Gastrocnemius medialis (tissue), 4 donors: ENCODE results near the gene ZNF683. TPM values are rescaled to one million over a fixed set of nuclear protein-coding genes. Genes with fewer than 3 reads are reported as not detected.

Experiments
- ATAC-seq, 2 donors: fragments of 150-250 bp; one replicate each; pipeline ENCODE4 v1.9.1; 2016
- DNase-seq, 2 donors: peaks; one replicate each; pipeline ENCODE4 v3.0.0-alpha.2; 2019
- H3K27ac ChIP-seq, 4 donors: fragments of 200-600 bp; sonication (generic); 1 replicate in 1 of 4; 2 replicates in 3 of 4; pipeline ENCODE4 v1.5.1; 2016 to 2018; ENCODE audit warnings: mild to moderate bottlenecking in 2 of 4, moderate library complexity in 1 of 4
- H3K27me3 ChIP-seq, 3 donors: fragments of 200-600 bp; sonication (generic) in 2 of 3; 1 replicate in 1 of 3; 2 replicates in 2 of 3; pipeline versions ENCODE4 v1.5.1 to v1.6.0; 2016 to 2019; ENCODE audit warnings: mild to moderate bottlenecking in 1 of 3, moderate library complexity in 1 of 3
- H3K36me3 ChIP-seq, 2 donors: fragments of 200-600 bp; sonication (generic) in 1 of 2; one replicate each; pipeline ENCODE4 v1.5.1; 2017 to 2018
- H3K4me1 ChIP-seq, 2 donors: fragments of 200-600 bp; sonication (generic) in 1 of 2; one replicate each; pipeline ENCODE4 v1.5.1; 2016 to 2017; ENCODE audit warnings: mild to moderate bottlenecking in 2 of 2
- H3K4me3 ChIP-seq, 4 donors: fragments of 200-600 bp; sonication (generic) in 3 of 4; 1 replicate in 1 of 4; 2 replicates in 3 of 4; pipeline ENCODE4 v1.5.1; 2016 to 2019; ENCODE audit warnings: mild to moderate bottlenecking in 2 of 4
- H3K9me3 ChIP-seq, 3 donors: fragments of 200-600 bp; sonication (generic) in 2 of 3; 1 replicate in 1 of 3; 2 replicates in 2 of 3; pipeline ENCODE4 v1.5.1; 2016 to 2019
- POLR2A ChIP-seq, 2 donors: fragments of 450-650 bp; IDR thresholded peaks; one replicate each; pipeline ENCODE4 v1.6.1; 2017; ENCODE audit warnings: antibody characterized with exemption in 2 of 2, mild to moderate bottlenecking in 2 of 2, moderate library complexity in 2 of 2
- in situ Hi-C, 4 donors: fragments of 200-750 bp; cut with MboI; loops; one replicate each; pipeline versions ENCODE4 v1.15.0 to v1.8.0; 2017; ENCODE audit warnings: low sequenced_read_pairs in 4 of 4
- intact Hi-C: fragments of 100-400 bp; cut with DNase I; formaldehyde crosslinking; loops from one replicate; pipeline ENCODE4 v1.15.1; 2023; ENCODE audit warnings: low total_unique reads
- total RNA-seq, 4 donors: library from RNA; depleted of rRNA; stranded (reverse); fragments of >200 nt; gene quantifications; one replicate each; pipeline versions ENCODE4 v1.1.0 to v1.2.3, GENCODE V29; 2016
- TF ChIP-seq, protein P1 (sequence below), 5 experiments: fragments of 450-650 bp in 3 of 5; fragments of 200-600 bp in 2 of 5; sonication (generic) in 2 of 5; IDR thresholded peaks in 4 of 5; conservative IDR thresholded peaks in 1 of 5; 1 replicate in 4 of 5; 2 replicates in 1 of 5; pipeline ENCODE4 v1.5.1; 2016 to 2019; ENCODE audit warnings: antibody characterized with exemption in 5 of 5, mild to moderate bottlenecking in 3 of 5, moderate library complexity in 3 of 5

Gene ZNF683
- total RNA-seq, 4 donors from 2014 or later = not detected

DNA sequence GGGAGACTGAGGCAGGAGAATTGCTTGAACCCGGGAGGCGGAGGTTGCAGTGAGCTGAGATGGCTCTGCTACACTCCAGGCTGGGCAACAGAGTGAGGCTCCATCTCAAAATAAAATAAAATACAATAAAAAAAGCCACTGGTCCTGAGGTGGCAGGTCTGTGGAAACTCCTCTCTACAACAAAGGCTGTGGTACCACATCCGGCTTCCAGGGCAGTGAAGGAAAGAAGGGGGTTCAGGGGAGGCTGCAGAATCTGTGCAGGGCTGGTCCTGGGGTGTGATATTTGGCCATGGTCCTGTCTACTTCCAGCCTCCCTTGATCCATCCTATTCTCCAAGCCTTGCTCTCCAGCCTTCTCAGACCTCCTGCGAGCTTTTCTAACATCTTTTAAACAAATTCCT, 731 bp upstream of the ZNF683 start:
- Histone ChIP-seq H3K27ac (no peak overlapping the region), H3K9me3 (no peaks in the 10 kb centered on the region), H3K27me3 (peaks cover 0 to 2% (median 0%) of the 10 kb centered on the region in 3 donors), H3K4me1 (no peaks in the 10 kb centered on the region), H3K36me3 (no peaks in the 10 kb centered on the region), H3K4me3 (no peak overlapping the region)
- in situ Hi-C loops (no loop called here), intact Hi-C loops (no loop called here)
- no peak for TF ChIP-seq POLR2A (IDR thresholded peaks at IDR 0.05)
- TF ChIP-seq, protein P1, sequence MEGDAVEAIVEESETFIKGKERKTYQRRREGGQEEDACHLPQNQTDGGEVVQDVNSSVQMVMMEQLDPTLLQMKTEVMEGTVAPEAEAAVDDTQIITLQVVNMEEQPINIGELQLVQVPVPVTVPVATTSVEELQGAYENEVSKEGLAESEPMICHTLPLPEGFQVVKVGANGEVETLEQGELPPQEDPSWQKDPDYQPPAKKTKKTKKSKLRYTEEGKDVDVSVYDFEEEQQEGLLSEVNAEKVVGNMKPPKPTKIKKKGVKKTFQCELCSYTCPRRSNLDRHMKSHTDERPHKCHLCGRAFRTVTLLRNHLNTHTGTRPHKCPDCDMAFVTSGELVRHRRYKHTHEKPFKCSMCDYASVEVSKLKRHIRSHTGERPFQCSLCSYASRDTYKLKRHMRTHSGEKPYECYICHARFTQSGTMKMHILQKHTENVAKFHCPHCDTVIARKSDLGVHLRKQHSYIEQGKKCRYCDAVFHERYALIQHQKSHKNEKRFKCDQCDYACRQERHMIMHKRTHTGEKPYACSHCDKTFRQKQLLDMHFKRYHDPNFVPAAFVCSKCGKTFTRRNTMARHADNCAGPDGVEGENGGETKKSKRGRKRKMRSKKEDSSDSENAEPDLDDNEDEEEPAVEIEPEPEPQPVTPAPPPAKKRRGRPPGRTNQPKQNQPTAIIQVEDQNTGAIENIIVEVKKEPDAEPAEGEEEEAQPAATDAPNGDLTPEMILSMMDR (IDR thresholded peaks at IDR 0.05 in 4 of 5, conservative IDR thresholded peaks at IDR 0.05 in 1 of 5) = no peak
- DNase-seq (no peak), ATAC-seq (no peak)

DNA sequence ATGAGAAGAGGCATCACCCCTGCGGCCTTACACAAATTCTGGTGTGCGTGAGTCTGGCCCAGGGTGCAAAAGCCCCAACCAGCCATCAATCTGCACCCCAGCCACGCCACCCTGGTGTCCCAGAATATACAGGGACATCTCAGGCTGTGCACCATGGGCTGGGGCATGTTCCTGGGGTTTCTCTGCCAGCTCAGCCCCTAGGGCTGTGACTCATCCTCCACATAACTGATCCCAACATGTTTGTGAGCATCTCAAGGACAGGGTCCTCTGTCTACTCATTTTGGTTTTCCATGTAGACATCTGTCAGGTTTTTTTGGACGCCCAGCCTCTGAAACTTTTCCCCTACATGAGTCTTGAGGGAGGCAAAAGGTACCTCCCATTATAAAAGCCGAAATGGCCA, 511 bp downstream of the ZNF683 start:
- in situ Hi-C loops (no loop called here), intact Hi-C loops (no loop called here)
- no peaks in the 10 kb centered on the region for H3K4me1 ChIP-seq
- H3K9me3 ChIP-seq = no peaks in the 10 kb centered on the region
- H3K36me3 ChIP-seq = no peaks in the 10 kb centered on the region
- H3K4me3 ChIP-seq = no peak overlapping the region
- H3K27ac ChIP-seq = no peak overlapping the region
- no peak for TF ChIP-seq POLR2A (IDR thresholded peaks at IDR 0.05)
- TF ChIP-seq, protein P1 (IDR thresholded peaks at IDR 0.05 in 4 of 5, conservative IDR thresholded peaks at IDR 0.05 in 1 of 5) = no peak
- peaks cover 0 to 2% (median 0%) of the 10 kb centered on the region in 3 donors for H3K27me3 ChIP-seq
- DNase-seq (no peak), ATAC-seq (no peak)

DNA sequence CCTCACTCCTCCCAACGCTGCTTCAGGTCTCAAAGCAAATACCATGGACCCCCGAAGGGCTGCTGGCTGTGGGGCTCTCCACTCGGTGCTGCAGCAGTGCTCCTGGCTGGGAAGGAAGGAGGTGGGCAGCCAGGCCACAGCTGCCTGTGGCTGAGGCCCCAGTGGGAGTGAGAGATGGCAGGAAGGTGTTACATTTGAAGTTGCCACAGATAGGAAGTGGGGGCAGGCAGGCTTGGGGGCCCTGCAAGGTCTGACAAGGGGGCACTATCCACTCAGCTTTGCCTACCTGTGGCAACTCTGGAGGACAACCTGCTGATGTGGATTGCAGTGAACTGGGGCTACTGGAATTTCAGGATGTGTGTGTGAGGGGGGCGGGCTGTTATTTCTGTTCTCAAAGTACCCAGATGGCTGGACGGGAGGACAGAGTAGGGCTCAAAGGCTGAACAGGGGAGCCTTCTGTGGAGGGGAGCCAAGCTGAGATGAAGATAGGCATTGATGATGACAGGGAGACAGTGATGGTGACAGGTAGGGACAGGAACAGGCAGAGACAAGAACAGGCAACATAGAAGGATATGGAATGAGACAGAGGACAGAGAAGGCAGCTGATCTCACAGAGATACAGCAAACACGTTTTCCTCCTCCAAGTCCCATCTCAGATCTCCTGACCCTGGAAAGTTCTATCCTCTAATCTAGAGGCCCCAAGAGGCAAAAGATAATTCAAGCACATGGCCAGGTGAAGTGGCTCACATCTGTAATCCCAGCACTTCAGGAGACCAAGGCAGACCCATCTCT, 1.8 kb downstream of the ZNF683 start:
- no peak for ATAC-seq
- in situ Hi-C loops (no loop called here), intact Hi-C loops (no loop called here)
- TF ChIP-seq, protein P1 (IDR thresholded peaks at IDR 0.05 in 4 of 5, conservative IDR thresholded peaks at IDR 0.05 in 1 of 5) = no peak
- no peak for TF ChIP-seq POLR2A (IDR thresholded peaks at IDR 0.05)
- DNase-seq = no peak
- no peaks in the 10 kb centered on the region for H3K36me3 ChIP-seq
- no peaks in the 10 kb centered on the region for H3K9me3 ChIP-seq
- H3K4me3 ChIP-seq = no peak overlapping the region
- no peaks in the 10 kb centered on the region for H3K4me1 ChIP-seq
- H3K27me3 ChIP-seq = no peaks in the 10 kb centered on the region
- H3K27ac ChIP-seq = no peak overlapping the region

DNA sequence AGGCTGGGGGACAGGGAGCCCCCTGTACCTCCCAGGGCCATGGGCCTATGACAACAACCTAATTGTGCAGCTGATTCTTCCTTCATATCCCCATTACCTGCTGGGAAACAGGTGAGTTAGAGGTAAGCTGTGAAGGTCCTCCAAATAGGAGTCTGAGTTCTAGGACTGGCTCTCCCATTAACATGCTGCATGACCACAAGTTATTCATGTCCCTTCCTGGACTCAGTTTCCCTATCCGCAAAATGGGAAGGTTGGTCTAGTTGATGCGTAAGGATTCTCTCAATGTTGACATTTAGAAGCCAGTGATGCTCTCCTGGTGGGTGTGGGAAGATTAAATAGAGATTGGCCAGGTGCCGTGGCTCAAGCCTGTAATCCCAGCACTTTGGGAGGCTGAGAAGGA, 4.1 kb downstream of the ZNF683 start:
- H3K27me3 ChIP-seq = peaks cover 0 to 9% (median 0%) of the 10 kb centered on the region in 3 donors
- DNase-seq = no peak
- H3K9me3 ChIP-seq = no peaks in the 10 kb centered on the region
- in situ Hi-C loops (no loop called here), intact Hi-C loops (no loop called here)
- H3K36me3 ChIP-seq = no peaks in the 10 kb centered on the region
- H3K27ac ChIP-seq = no peak overlapping the region
- no peak overlapping the region for H3K4me3 ChIP-seq
- ATAC-seq = no peak
- TF ChIP-seq POLR2A (IDR thresholded peaks at IDR 0.05) = no peak
- TF ChIP-seq, protein P1 (IDR thresholded peaks at IDR 0.05 in 4 of 5, conservative IDR thresholded peaks at IDR 0.05 in 1 of 5) = no peak
- H3K4me1 ChIP-seq = no peaks in the 10 kb centered on the region
